ENCODE measurements around the gene DENND5B. TPM values are rescaled to one million over a fixed set of nuclear protein-coding genes. Genes with fewer than 3 reads are reported as not detected.

Gene DENND5B
- total and polyA plus RNA-seq, 2 of the 4 experiments (the other 2 are of a cell fraction), result 5.5 to 13.4 TPM

GRCh38 chr12:31393004-31393550 lies 197.9 kb downstream of the DENND5B start:
- Histone ChIP-seq H4K20me1 (ENCODE audit: insufficient read depth, low read length) (no peaks in the 10 kb centered on the region), H2BK120ac (ENCODE audit: low read depth, low read length) (no peak overlapping the region), H3K9ac (ENCODE audit: low read depth, low read length) (no peak overlapping the region), H2AFZ (replicated peaks; ENCODE audit: low read length, poor library complexity) (no peak overlapping the region), H3K4ac (ENCODE audit: low read depth, low read length) (no peak overlapping the region), H2AK9ac (replicated peaks; ENCODE audit: low read depth, low read length, poor library complexity) (no peak overlapping the region), H3K27ac (ENCODE audit: insufficient read depth, low read length) (no peak overlapping the region), H3K23ac (ENCODE audit: low read depth, low read length) (no peak overlapping the region), H3K36me3 (ENCODE audit: control insufficient read depth, insufficient read depth, low read length) (peaks cover 5% of the 10 kb centered on the region; the same call in 1 of the 2 replicates), H2BK20ac (ENCODE audit: low read depth, low read length) (no peak overlapping the region), H3K9me3 (ENCODE audit: control insufficient read depth, insufficient read depth, low read length) (no peaks in the 10 kb centered on the region), H2BK15ac (ENCODE audit: low read depth, low read length) (no peak overlapping the region), H4K91ac (ENCODE audit: insufficient read depth, low read depth, low read length) (no peak overlapping the region), H3K4me2 (ENCODE audit: low read depth, low read length) (no peak overlapping the region), H4K8ac (ENCODE audit: low read depth in 2 of 2, low read length in 2 of 2) (no peak overlapping the region), H3K14ac (replicated peaks; ENCODE audit: low read depth, low read length) (no peak overlapping the region), H3K27me3 (ENCODE audit: control insufficient read depth, insufficient read depth, low read length) (no peaks in the 10 kb centered on the region), H4K5ac (ENCODE audit: low read depth, low read length) (no peak overlapping the region), H3K79me1 (ENCODE audit: low read depth in 1 of 2, low read length in 2 of 2) (no peaks in the 10 kb centered on the region), H3K4me1 (ENCODE audit: control insufficient read depth, insufficient read depth, low read length) (no peaks in the 10 kb centered on the region), H2BK5ac (ENCODE audit: low read depth, low read length, poor library complexity, severe bottlenecking) (no peak overlapping the region), H3K4me3 (ENCODE audit: insufficient read depth, low read depth, low read length) (no peak overlapping the region), H2AK5ac (ENCODE audit: low read depth, low read length) (no peak overlapping the region), H3K9me1 (ENCODE audit: insufficient read depth, low read length) (no peaks in the 10 kb centered on the region), H3K56ac (ENCODE audit: extremely low read depth, insufficient read depth, low read length) (no peak overlapping the region), H3K18ac (ENCODE audit: low read depth, low read length) (no peak overlapping the region)
- TF ChIP-seq RCOR1 (IDR thresholded peaks at IDR 0.05; ENCODE audit: insufficient replicate concordance, low read length), result no peak
- in situ Hi-C loops (cut with MboI; ENCODE audit: low sequenced_read_pairs), result loop anchor here (25.0 kb wide), 1 partner anchor 919 kb away; no protein-coding TSS in a partner anchor
- ATAC-seq (ENCODE audit: low read depth) (no peak), DNase-seq (no peak)
- CTCF ChIA-PET, result no interaction called here
- WGBS, 2 experiments (ENCODE audit: extremely low coverage in 2 of 2, insufficient read length in 1 of 2), result no CpG with 5 or more reads among the region's 5 CpGs
- no TSS peak for BruUV-seq (replicated peaks)
- POLR2A ChIA-PET (ENCODE audit: unreplicated experiment), result no interaction called here
- intact Hi-C loops (cut with micrococcal nuclease), result no loop called here
- dilution Hi-C loops (cut with HindIII; ENCODE audit: low sequenced_read_pairs, unreplicated experiment), result no loop called here

Data from IMR-90 (cell line).